Activated CD8-positive, alpha-beta memory T cell treated with anti-CD3 and anti-CD28 coated beads, Interleukin-2, amount 50 U/mL, for 4 hours (primary cell): Measurements from ENCODE around the gene SLC2A4RG.

Experiments
- DNase-seq: peaks from one replicate; pipeline ENCODE4 v3.0.0-alpha.2; 2020

The SLC2A4RG gene

DNA sequence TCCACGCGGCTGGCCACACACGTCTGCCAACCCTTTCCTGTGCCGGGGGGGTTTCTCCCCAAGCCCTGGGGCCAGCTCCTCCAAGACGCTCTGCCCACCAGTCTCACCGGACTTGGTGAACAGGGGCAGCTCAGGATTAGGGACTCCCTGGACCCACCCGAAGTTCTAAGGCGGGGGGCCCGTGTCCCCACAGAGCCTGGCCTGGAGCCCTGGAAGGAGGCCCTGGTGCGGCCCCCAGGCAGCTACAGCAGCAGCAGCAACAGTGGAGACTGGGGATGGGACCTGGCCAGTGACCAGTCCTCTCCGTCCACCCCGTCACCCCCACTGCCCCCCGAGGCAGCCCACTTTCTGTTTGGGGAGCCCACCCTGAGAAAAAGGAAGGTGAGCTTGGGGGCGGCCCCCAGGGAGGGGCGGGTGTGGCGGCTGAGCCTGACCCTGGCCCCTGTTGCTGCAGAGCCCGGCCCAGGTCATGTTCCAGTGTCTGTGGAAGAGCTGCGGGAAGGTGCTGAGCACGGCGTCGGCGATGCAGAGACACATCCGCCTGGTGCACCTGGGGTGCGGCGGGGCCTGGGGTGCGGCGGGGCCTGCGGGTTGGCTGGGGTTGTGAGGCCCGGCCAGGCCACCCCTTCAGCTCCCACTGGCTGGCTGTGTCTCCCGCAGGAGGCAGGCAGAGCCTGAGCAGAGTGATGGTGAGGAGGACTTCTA is 2.3 kb downstream of the SLC2A4RG start:
- DNase-seq, result no peak

DNA sequence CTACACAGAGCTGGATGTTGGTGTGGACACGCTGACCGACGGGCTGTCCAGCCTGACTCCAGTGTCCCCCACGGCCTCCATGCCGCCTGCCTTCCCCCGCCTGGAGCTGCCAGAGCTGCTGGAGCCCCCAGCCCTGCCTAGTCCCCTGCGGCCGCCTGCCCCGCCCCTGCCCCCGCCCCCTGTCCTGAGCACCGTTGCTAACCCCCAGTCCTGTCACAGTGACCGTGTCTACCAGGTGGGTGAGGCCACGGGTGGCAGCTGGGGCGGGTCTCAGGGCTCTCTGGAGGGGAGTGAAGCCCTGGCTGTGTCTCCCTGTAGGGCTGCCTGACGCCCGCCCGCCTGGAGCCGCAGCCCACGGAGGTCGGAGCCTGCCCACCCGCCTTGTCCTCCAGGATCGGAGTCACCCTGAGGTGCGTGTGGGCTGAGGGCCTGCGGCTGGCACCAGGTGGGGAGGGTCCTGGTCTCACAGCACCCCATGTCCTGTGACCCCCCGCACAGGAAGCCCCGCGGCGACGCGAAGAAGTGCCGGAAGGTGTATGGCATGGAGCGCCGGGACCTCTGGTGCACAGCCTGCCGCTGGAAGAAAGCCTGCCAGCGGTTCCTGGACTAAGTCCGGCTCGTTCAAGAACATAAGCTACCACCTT is 2.9 kb downstream of the SLC2A4RG start:
- no peak for DNase-seq

DNA sequence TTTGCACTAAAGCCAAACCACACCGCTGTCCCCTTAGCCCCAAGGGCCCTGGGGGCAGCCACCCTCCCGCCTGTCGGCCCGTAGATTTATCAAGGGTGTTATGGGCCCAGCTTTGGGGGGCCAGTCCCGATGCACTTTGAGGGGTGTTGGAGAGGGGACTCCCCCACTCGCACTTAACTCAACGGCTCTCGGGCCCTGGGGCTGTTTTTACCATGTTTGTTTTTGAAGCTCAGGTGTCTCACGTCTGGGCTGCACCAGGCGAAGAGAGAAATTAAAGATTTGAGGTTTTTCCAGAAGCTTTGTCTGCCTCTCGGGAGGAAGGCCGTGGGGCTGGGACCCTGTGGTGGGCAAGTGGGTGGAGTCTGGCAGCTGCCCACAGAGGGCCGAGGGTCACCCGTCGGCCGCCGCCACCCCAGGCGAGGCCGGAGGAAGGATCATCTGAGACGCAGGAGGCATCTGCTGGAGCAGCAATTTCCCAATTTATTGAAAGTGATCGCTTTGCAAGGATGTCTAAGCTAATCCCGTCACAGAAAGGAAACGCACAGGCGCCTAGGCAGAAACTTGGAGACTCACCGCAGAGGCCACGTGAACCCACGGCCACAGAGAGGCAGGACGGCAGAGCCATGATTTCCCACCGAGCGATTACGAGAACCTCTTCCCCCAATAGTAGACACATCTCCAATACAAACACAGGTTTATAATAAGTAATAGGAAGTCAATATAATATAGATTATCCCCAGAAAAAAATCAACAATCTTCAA is 3.8 kb downstream of the SLC2A4RG start:
- DNase-seq, result no peak

DNA sequence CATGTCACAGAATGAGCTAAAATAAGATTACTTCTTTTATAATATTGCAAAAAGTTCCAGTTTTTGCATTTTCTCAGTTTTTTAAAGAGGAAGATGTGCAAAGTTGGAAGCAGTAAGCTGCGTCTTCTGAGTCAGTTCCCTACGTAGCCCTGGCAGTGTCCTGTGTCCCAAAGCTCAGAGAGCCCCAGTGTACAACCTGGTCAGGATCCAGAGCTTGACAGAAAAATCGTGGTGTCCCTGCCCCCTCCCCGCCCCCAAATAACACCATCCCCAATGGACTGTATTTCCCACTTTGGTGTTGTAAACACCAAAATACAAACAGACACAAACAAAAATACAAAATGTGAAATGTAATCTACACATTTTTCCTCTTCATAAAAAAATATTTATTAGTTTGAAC is 4.6 kb downstream of the SLC2A4RG start:
- DNase-seq, result no peak

DNA sequence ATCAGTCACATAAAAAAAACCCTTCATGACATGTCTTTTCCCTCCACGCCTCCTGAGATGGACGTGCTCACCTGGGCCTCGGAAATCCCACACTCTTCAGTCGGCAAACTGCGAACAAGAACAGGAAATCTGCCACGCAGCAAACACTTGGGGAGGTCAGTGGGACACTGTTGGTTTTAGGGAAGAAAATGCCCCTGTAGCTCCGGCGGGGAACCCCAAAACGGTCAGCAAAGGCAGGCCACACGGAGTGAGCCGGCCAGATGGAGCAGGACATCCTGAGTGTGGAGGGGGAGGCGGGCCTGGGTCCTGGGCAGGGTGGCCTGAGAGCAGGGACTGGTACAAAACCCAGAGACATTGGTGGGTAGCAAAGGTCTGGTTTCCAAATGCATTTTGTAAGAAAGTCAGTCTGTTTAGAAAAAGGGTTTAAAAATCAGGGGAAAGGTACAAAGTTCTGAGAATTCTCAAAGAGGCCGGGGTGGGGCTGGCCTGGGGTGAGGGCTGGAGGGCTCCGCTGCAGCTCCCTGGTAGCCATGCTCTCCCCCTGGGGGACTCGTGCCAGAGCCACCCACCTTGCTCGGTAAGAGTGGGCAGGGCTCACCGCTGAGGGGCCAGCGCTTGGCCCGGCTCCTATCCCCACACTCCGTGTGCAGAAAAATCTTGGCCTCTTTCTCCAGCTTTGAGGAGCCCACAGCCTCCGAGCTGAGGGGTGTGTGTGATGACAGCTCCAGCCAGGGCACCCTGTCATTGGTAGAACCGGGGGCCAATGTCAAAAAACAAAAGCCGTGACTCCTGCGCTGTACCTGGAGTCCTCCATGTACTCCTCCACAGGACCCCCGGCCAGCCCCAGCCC is 5.2 kb downstream of the SLC2A4RG start:
- DNase-seq, result no peak

DNA sequence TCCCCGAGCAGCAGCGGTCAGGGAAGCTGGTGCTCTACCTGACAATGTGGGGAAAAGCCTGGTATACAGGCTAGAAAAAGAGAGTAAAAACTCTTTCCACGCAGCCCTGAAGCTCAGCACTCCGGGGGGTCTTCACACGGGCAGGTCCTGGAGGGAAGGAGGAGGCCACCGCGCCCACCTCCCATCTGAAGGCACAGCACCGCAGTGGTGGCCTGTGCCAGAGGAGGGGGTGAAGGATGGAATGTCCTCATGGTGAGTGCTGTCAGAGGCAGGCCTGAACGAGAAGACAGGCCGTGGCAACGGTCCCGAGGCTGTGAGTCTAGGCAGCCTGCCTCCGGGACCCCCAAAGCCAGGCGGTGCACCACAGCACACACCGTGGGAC is 5.8 kb downstream of the SLC2A4RG start:
- no peak for DNase-seq

DNA sequence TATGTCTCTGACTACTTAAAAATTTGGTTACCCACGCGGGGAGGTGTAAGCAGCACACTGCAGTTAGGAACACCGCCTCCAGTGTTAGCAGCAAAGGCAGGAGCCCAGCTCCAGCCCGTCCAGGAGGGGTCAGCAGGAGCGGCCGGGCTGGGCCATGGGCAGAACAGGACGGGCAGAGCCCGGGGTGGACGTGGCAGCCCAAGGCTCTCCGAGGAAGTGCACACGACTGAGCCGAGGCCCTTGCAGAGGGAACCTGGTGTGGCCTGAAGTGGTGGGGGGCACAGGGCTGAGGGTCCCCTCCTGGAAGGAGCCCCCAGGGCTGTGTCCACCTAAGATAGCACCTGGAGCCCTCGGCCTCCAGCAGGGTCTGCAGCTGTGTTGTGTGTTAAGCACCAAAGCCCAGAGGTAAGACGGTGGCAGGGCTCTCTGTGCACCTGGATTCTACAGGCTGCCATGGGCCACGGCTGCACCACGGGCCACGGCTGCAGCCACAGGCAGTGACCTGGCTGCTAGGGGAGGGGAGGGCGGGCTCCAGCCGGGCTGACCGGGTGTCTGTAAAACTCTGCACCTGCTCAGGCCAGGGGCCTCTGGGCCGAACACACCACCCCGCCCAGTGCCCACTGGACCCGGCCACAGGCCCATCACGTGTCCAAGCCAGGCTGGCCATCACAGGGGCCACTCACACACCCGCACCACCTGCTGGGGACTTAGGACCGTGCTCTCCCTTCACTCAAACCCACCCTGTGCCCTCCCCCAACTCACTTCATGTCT is 6.6 kb downstream of the SLC2A4RG start:
- no peak for DNase-seq

DNA sequence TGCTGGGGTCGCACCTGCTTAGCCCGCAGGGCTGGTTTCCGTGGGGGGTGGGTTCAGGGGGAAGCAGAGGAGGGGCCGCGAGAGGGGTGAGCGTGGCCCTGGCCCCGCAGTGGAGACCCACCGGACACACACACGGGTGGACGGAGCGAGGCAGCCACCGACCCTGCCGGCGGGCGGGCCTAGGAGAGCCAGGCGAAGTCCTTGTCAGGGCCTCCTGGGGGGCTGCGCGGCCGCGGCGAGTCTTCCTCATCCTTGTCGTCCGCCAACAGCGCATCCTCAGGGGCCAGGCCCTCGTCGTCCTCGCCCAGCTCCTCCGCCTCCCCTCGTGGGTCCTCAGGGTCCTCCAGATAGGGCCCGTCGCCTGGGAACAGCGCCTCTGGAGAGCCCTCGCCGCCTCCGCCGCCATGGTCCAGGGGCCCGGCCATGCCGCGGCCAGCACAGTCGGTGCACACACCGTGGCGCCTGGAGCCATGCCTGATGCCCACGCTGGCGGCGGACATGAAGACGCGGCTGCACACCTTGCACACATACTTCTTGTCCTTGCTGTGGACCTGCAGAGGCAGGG is 7.3 kb downstream of the SLC2A4RG start:
- DNase-seq, result no peak

DNA sequence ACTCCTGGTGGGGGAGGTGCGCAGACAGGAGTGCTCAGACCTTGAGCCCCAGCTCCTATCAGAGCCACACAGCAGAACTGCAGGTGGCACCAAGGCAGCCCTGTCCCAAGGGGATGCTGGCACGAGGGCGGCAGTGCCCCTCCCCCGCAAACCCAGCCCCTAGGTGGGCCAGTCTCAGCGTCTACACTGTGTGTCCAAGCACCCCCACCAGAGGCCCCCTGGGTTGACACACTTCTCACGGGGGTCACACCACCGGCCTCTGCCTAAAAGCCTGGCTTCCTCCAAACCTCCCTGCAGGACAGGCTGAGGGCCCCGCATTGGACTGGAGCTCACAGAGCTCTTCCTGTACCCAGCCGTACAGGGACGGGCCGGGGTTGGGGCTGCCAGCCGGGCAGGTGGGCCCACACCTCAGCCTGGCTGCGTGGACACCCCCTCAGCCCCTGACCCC is 8.1 kb downstream of the SLC2A4RG start:
- DNase-seq, result no peak

DNA sequence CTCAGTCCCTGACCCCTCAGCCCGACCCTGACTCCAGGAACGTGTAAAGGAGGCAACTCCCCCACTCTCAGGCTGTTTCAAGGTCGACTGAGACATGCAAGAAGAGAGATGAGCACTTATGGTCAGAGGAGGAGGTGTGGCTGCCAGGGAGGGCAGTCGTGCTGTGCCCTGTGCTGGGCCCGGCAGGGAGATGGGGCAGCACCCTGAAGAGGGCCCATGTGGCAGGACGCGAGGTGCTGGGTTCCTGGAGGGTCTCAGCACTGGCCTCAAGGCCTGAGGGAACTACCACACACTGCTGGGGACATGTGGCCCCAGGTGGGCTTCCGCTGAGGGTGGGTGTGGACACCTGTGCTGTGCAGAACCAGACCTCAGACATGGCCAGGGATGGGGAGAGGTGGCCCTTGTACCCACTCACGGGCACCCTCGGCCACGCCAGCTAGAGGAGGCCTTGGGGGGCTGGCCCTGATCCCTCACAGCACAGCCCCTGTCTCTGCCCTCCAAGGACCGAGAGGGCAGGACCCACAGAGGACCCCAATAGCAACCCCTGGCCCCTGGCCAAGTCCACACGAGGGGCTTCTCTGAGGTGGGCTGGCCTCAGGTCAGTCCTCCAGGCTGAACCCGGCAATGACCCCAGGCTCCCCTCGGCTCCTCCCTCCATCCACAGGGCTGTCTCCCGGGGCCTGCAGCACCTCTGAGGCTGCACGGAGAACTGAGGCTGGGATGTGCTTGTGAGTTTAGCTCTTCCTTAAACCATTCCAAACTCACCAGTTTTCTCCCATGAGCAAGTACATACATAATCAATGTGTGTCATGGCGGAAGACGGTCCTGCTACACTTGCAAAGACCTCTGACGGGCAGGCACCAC is 8.7 kb downstream of the SLC2A4RG start:
- DNase-seq, result no peak

DNA sequence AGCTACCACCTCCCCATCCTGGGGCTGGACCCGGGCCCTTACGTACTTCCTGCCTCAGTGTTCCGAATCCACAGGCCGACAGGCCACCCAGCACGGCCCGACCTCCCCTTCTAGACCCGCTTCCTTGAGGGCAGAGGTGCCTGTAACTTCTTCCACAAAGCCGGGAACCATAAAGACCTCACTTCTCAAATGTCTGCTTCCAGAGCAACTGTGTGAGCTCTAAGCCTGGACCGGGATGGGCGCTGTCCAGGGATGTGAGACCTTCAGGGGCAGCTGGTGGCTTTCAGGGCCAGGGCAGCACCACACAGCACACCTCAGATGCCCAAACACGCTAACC is 9.3 kb downstream of the SLC2A4RG start:
- DNase-seq, result no peak

DNA sequence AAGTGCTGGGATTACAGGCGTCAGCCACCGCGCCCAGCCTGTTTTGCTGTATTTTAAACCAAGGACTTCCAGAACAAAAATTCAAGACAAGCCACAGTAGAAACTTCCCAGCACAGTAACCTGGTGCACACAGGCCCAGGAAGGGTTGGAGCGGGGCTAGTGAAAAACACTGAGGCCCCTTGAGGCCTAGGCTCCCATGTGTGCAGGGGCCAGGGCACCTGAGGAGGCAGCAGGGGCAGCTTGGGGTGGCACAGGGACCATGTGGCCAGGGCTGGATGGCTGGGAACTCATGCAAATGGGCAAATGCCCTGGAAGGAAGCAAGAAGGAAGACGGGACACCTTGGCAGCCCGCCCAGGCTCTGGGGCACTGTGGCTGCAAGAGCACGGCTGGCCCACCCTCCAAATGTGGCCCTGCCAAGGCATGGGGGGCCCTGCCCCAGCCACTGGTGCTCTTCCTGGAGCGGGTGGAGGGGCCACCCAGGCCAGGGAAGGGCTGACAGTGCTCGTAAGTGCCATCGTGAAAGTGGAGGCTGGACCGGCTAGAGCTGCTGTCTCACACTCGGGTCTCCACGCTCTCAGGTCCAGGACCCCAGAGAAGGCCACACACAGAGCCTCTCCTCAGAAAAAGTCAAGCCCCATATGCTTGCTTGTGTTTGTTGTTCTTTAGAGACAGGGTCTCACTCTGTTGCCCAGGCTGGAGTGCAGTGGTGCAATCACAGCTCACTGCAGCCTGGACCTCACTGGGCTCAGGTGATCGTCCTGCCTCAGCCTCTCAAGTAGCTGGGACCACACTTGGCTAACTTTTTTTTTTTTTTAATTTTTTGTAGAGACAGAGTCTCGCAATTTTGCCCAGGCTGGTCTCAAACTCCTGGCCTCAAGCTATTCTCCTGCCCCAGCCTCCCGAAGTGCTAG is 10.3 kb downstream of the SLC2A4RG start:
- no peak for DNase-seq

DNA sequence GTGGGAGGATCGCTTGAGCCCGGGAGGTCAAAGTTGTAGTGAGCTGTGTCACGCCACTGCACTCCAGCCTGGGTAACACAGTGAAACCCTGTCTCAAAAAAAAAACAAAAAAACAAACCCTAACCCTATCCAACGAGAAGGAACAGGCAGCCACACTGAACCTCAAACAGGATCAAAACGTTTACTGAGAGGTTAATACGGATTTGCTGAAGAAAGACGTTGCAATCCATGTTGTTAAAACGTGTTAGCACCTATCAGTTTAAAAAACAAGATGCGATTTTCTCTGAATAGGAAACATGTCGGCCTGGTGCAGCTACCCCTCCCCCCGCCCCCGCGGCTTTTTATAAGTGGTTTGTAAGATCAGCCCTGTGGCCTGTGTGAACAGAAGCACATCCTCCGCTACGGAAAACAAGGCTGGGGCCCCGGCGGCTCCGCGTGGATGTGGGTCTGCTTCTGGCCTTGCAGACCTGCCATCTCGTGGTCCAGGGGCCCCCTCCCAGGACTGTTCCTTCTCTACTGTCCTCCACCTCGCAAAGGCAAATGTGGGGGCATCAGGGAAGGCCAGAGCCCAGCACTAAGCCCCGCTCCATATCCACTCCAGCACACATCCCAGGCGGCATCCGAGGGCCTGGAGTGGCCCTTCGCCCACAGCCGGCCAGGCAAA is 11.4 kb downstream of the SLC2A4RG start:
- DNase-seq, result peak; percentile 60

DNA sequence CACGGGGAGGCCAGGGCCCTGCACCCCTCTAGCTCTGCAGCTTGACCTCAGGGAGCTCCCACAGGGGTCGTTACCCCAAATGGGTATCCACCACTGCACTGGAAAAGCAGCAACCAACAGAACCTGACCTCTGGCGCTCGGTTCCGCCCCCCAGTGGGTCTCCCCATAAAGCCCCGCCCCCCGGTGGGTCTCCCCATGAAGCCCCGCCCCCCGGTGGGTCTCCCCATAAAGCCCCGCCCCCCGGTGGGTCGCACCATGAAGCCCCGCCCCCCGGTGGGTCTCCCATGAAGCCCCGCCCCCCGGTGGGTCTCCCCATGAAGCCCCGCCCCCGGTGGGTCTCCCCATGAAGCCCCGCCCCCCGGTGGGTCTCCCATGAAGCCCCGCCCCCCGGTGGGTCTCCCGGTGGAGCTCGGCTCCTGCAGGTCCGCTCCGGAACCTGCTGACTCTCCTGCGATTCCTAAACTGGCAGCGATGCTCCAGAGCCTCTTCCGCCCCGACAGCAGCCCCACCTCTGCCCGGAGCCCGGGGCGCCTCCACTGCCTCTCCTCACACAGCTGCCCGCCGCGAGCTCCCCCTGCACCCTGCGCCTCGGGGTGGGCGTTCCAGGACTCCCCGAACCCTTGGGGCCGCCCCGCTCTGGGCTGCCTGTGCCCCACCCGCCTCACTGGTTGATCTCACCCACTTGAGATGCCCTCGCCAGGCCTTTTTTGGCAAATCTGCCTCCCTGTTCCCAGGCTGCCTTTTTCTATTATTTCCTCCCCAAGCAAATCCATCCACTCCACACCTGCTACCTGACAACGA is 12.1 kb downstream of the SLC2A4RG start:
- DNase-seq, result no peak

DNA sequence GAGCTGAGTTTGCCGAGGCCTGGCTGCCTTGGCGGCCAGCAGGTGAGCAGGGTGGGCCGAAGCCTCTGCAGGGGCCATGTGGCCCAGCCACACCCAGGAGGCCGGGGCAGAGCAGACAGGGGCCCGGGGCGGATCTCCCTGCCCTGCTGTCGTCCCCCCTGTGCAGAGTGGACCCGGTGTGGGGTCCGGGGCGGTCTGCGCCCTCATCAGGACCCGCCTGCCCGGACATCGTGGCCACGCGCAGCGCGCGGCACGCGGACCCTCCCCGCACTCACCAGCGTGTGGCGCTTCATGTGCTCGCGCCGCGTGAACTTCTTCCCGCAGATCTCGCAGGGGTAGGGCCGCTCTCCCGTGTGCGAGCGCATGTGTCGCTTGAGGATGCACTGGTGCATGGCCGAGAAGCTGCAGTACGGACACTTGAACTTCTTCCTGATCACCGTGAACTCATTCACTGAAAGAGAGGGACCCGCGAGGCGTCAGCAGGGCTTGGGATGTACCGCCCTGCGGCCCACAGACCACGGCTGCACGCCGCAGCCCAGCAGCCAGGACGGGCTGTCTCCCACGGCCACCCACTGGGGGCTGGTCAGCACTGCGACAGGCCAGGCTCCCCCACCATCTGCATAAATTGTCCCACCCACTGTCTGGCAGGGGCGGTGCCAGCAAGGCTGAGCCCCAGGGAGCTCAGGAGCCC is 13.0 kb downstream of the SLC2A4RG start:
- DNase-seq, result no peak

DNA sequence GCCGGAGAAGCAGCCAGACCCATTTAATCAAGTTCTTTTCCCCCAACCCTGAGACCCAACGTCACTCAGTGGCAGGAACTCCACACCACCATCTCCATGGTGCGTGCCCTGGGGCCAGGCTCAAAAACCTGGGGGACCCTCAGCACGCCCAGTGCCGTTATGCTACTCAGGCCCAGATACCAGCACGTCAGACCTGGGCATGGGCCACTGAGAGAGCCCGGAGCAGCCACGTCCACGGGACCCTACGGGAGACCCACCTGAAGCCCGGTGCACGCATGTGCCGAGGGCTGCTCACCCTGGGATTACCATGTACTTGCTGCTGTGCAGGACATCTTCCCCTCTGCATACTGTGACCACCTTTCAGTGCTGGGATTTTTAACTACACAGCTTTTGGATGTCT is 13.8 kb downstream of the SLC2A4RG start:
- no peak for DNase-seq

DNA sequence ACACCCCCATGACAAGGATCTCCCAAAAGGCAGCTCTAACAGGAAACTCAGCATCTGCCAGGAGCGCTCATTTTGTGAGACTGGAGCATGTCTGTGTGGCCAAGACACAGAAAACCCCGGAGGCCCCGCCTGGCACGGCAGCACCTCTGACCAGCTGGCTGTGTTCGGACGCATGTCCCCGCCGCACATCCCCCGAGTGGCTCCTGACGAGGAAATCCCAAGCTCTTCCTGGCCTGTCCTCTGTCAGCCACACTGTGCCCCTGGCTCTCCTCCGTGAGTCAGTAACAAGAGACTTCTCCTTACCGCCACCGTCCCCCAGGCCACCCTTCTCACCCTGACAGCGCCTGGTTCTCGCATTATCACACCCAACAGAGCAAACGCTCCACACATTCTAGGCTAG is 14.4 kb downstream of the SLC2A4RG start:
- no peak for DNase-seq
